Gastroesophageal sphincter (tissue), 4 donors: Measurements from ENCODE around the gene DMD. TPM values are rescaled to one million over a fixed set of nuclear protein-coding genes. Genes with fewer than 3 reads are reported as not detected.

Experiments used
- ATAC-seq: fragments of 150-250 bp; one replicate; pipeline ENCODE4 v1.9.1; 2016; ENCODE audit warnings: mild to moderate bottlenecking, moderate library complexity
- H3K27ac ChIP-seq, 4 donors: fragments of 200-600 bp; sonication (generic) in 3 of 4; 1 replicate in 3 of 4; 2 replicates in 1 of 4; pipeline ENCODE4 v1.5.1; 2016 to 2019
- H3K27me3 ChIP-seq: fragments of 200-600 bp; sonication (generic); one replicate; pipeline ENCODE4 v1.5.1; 2019
- H3K36me3 ChIP-seq, 2 donors: fragments of 200-600 bp; sonication (generic); one replicate each; pipeline ENCODE4 v1.5.1; 2019; ENCODE audit warnings: control low read depth in 1 of 2
- H3K4me1 ChIP-seq, 3 donors: fragments of 200-600 bp; sonication (generic); 1 replicate in 2 of 3; 2 replicates in 1 of 3; pipeline ENCODE4 v1.5.1; 2016 to 2019; ENCODE audit warnings: control low read depth in 2 of 3
- H3K4me3 ChIP-seq, 2 donors: fragments of 200-600 bp; sonication (generic); one replicate each; pipeline ENCODE4 v1.5.1; 2019; ENCODE audit warnings: mild to moderate bottlenecking in 1 of 2, moderate library complexity in 1 of 2
- H3K9me3 ChIP-seq, 3 donors: fragments of 200-600 bp; sonication (generic); one replicate each; pipeline ENCODE4 v1.5.1; 2017 to 2019; ENCODE audit warnings: control low read depth in 2 of 3
- CTCF ChIP-seq, 4 experiments: fragments of 200-600 bp in 2 of 4; fragments of 450-650 bp in 2 of 4; sonication (generic) in 1 of 4; IDR thresholded peaks; one replicate each; pipeline ENCODE4 v1.5.1; 2017 to 2019; ENCODE audit warnings: antibody characterized with exemption in 4 of 4, mild to moderate bottlenecking in 2 of 4, moderate library complexity in 2 of 4
- EP300 ChIP-seq: sonication (generic); formaldehyde crosslinking; IDR thresholded peaks from one replicate; pipeline ENCODE4 v1.6.1; 2017; ENCODE audit warnings: antibody characterized with exemption, mild to moderate bottlenecking
- POLR2A ChIP-seq, 2 donors: fragments of 450-650 bp; IDR thresholded peaks; one replicate each; pipeline ENCODE4 v1.6.1; 2017; ENCODE audit warnings: antibody characterized with exemption in 2 of 2, mild to moderate bottlenecking in 2 of 2, moderate library complexity in 1 of 2
- POLR2AphosphoS5 ChIP-seq: sonication (generic); formaldehyde crosslinking; IDR thresholded peaks from one replicate; pipeline ENCODE4 v1.6.1; 2017; ENCODE audit warnings: antibody characterized with exemption
- WGBS, 2 donors: methylation state at CpG; one replicate each; pipeline ENCODE4 v1.1.5; 2018; ENCODE audit warnings: low coverage in 1 of 2; 5-methylcytosine and 5-hydroxymethylcytosine counted together
- total RNA-seq, 4 donors: library from RNA; depleted of rRNA; stranded (reverse); fragments of >200 nt; gene quantifications; one replicate each; pipeline ENCODE4 v1.1.0, GENCODE V29; 2016

DMD gene
- total RNA-seq, 4 donors from 2014 or later, result 111 to 225 (median 183) TPM

- Histone ChIP-seq H3K9me3 (no peaks in the 10 kb centered on the region), H3K36me3 (no peaks in the 10 kb centered on the region), H3K27ac (no peak overlapping the region), H3K4me1 (no peaks in the 10 kb centered on the region), H3K4me3 (no peak overlapping the region), H3K27me3 (no peaks in the 10 kb centered on the region)
- TF ChIP-seq POLR2AphosphoS5 (no peak), CTCF (IDR thresholded peaks at IDR 0.05) (no peak), POLR2A (IDR thresholded peaks at IDR 0.05) (no peak), EP300 (no peak)
- no peak for ATAC-seq
- WGBS, 2 donors, result 38% methylated on average over 2 of the region's 4 CpGs; no CpG with 5 or more reads in 1 of the 2 donors
Measured at GRCh38 chrX:31374786-31375185, 1836.6 kb downstream of the DMD start.

GRCh38 chrX:31371956-31372355 lies 1839.4 kb downstream of the DMD start:
- WGBS, 2 donors, result 80% methylated on average over 3 to 4 of the region's 5 CpGs
- no peaks in the 10 kb centered on the region for H3K36me3 ChIP-seq
- ATAC-seq, result no peak
- TF ChIP-seq EP300 (no peak), POLR2AphosphoS5 (no peak), CTCF (IDR thresholded peaks at IDR 0.05) (no peak), POLR2A (IDR thresholded peaks at IDR 0.05) (no peak)
- H3K9me3 ChIP-seq, result no peaks in the 10 kb centered on the region
- no peaks in the 10 kb centered on the region for H3K27me3 ChIP-seq
- H3K4me3 ChIP-seq, result no peak overlapping the region
- H3K27ac ChIP-seq, result no peak overlapping the region
- H3K4me1 ChIP-seq, result no peaks in the 10 kb centered on the region

- Histone ChIP-seq H3K27ac (no peak overlapping the region), H3K27me3 (no peaks in the 10 kb centered on the region), H3K36me3 (no peaks in the 10 kb centered on the region), H3K4me1 (no peaks in the 10 kb centered on the region), H3K4me3 (no peak overlapping the region), H3K9me3 (no peaks in the 10 kb centered on the region)
- no peak for ATAC-seq
- TF ChIP-seq CTCF (IDR thresholded peaks at IDR 0.05), result no peak
- no peak for TF ChIP-seq POLR2AphosphoS5
- TF ChIP-seq EP300, result no peak
- TF ChIP-seq POLR2A (IDR thresholded peaks at IDR 0.05), result no peak
- 75 to 80% methylated on average over 1 to 2 of the region's 3 CpGs for WGBS, 2 donors
Measured at GRCh38 chrX:31367816-31368215, 1843.5 kb downstream of the DMD start.

- WGBS, 2 donors, result 80 to 85% methylated on average over 6 to 7 of the region's 7 CpGs
- Histone ChIP-seq H3K36me3 (no peaks in the 10 kb centered on the region), H3K27ac (no peak overlapping the region), H3K9me3 (no peaks in the 10 kb centered on the region), H3K4me1 (no peaks in the 10 kb centered on the region), H3K4me3 (no peak overlapping the region), H3K27me3 (no peaks in the 10 kb centered on the region)
- ATAC-seq, result no peak
- no peak for TF ChIP-seq CTCF (IDR thresholded peaks at IDR 0.05)
- TF ChIP-seq POLR2A (IDR thresholded peaks at IDR 0.05), result no peak
- TF ChIP-seq EP300, result no peak
- TF ChIP-seq POLR2AphosphoS5, result no peak
Measured at GRCh38 chrX:31366041-31366440, 1845.3 kb downstream of the DMD start.

GRCh38 chrX:31356275-31357212 lies 1854.8 kb downstream of the DMD start:
- Histone ChIP-seq H3K27me3 (no peaks in the 10 kb centered on the region), H3K4me1 (peaks cover 0 to 4% (median 0%) of the 10 kb centered on the region in 3 donors), H3K27ac (no peak overlapping the region), H3K9me3 (no peaks in the 10 kb centered on the region), H3K4me3 (no peak overlapping the region), H3K36me3 (no peaks in the 10 kb centered on the region)
- no peak for ATAC-seq
- TF ChIP-seq EP300 (no peak), CTCF (IDR thresholded peaks at IDR 0.05) (no peak), POLR2AphosphoS5 (no peak), POLR2A (IDR thresholded peaks at IDR 0.05) (no peak)
- WGBS, 2 donors, result 77% methylated on average over 3 to 5 of the region's 5 CpGs
